GM12864 (cell line): ENCODE results near the gene RYR2.
A peak's percentile ranks its signal among the peaks of the same experiment; 100 is the strongest.
"Not testable (repeated sequence)": the region's sequence is repeated elsewhere in the genome, so short reads cannot be mapped to it uniquely, and the experiment has no call there.

Experiments used
- DNase-seq: peaks from one replicate; pipeline ENCODE4 v3.0.0-alpha.2; 2011; ENCODE audit warnings: low read depth
- H3K4me3 ChIP-seq: 2 replicates; pipeline ENCODE4 v1.5.1; 2011; ENCODE audit warnings: mild to moderate bottlenecking, low read depth, low read length, control low read depth
- CTCF ChIP-seq: IDR thresholded peaks from 2 replicates; pipeline ENCODE4 v1.5.1; 2011; ENCODE audit warnings: low read depth, mild to moderate bottlenecking, moderate library complexity, low read length, control low read depth, inconsistent platforms; ENCODE audit errors: missing control alignments

Gene RYR2

GRCh38 chr1:237119091-237119490 lies 77.1 kb downstream of the RYR2 start:
- no peak for DNase-seq
- no peak for TF ChIP-seq CTCF
- H3K4me3 ChIP-seq = no peak overlapping the region

- TF ChIP-seq CTCF = no peak
- H3K4me3 ChIP-seq = no peak overlapping the region
- no peak for DNase-seq
These were observed 78.7 kb downstream of the RYR2 start for GRCh38 chr1:237120683-237121082.

- no peak overlapping the region for H3K4me3 ChIP-seq
- DNase-seq = no peak
These were observed 83.0 kb downstream of the RYR2 start for GRCh38 chr1:237124856-237125462.

GRCh38 chr1:237126180-237126579 lies 84.2 kb downstream of the RYR2 start:
- DNase-seq = no peak
- H3K4me3 ChIP-seq = no peak overlapping the region
- no peak for TF ChIP-seq CTCF

More at GRCh38 chr1:237124856-237125462, 83.0 kb downstream of the RYR2 start:
- peak; percentile 65 for TF ChIP-seq CTCF

- DNase-seq, H3K4me3 ChIP-seq: not testable (repeated sequence)
These were observed 85.3 kb downstream of the RYR2 start for GRCh38 chr1:237127301-237127700.

GRCh38 chr1:237133921-237134320 lies 91.9 kb downstream of the RYR2 start:
- TF ChIP-seq CTCF = no peak
- no peak for DNase-seq
- no peak overlapping the region for H3K4me3 ChIP-seq

GRCh38 chr1:237134929-237135328 lies 92.9 kb downstream of the RYR2 start:
- no peak overlapping the region for H3K4me3 ChIP-seq
- no peak for DNase-seq
- TF ChIP-seq CTCF = no peak
